ENCODE results near the gene MOBP.

- TF ChIP-seq CTCF (IDR thresholded peaks at IDR 0.05; ENCODE audit: low read depth, low read length, poor library complexity, severe bottlenecking) (no peak), EZH2phosphoT487 (IDR thresholded peaks at IDR 0.05; ENCODE audit: borderline replicate concordance, low read length) (no peak)
Measured at GRCh38 chr3:39466988-39467387, 492 bp upstream of the MOBP start.
